ENCODE data around the gene CADM1.

The CADM1 gene

DNA sequence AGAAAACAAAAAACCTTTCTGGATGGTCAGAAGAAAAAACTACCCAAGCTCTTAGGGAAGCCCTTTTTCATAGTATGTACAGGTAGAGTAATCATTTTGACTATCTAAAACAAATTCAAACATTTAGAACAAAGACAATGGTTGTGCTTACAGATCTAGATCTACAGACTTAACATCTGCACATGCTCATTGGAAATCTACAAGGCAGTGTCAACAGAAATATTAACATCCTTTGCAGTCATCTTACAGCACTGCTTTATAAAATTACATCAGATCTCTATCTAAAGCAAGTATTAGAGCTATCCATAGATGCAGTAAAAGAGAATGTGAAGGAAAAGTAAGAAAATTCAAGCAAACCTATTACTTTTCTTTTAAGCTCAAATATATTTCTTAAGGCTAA is 110.3 kb downstream of the CADM1 start:
- no peak for DNase-seq

DNA sequence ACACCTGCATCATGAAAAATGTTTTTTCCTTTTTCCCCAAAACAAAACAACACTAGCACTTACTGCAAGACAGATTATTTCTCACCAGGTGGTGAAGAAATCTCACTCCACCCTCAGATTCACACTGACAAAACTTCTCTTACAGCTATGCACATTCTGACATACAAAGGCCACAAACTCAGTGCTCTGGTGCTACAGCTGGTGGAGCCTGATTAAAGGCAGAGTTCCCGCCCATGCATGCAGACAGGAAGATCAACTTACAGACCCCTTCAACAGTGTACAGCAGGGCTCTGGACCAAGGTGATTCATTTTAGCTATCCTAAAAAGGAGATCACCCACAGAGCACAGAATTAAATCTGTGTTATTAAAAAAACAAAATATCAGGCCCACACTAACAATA is 112.6 kb downstream of the CADM1 start:
- DNase-seq: no peak

DNA sequence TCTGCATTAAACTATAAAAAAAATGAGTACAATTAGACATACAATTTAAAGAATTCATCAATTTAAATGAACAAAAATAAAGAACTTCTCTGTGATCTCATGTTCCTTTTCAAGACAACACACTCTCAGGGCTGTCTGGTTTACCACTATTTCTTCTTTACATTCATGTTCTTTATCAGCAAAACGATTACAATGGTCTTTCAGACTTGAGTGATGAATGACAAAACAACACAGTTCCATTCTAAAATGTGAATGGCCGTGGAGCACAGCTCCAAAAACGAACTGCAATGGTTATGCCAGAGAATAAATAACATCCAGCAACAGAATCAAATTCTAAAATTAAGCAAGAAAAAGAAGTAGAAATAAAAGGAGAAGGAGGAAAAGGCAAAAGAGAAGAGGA is 113.1 kb downstream of the CADM1 start:
- no peak for DNase-seq

DNA sequence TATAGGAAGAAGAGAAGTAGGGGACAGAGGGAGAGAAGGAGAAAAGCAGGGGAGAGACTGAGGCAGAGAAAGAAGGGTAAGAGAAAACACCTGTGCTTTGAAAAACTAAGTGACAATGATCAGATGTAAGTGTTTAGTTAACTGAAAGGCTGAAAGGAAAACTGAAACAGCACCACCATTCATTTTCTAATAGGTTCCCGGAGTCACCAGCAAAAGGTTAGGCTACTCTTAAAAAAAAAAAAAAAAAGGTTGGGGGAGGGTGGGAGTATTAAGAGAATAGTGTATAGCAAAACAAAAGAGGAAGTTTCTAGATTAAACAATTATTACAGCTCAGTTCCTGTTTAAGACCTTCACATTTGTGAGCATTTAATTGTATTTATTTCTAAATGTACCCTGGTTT is 113.8 kb downstream of the CADM1 start:
- no peak for DNase-seq

DNA sequence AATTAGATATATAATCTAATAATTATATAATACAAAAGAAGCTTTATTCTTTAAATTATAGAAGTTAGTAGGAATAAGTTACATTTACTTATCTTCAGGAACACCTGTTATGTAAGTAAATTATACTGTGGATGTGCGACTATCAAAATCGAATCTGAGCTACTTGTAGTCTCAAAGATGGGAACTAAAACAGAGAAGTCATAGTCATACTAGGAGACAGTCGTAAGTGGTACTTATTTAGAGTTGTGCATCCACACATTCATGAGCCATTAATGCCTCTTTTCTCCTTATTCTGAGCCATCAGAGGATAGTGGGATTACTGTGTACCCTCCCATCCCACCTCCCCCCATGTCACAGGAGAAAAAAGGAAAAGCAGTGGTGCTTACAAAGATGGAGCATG is 114.4 kb downstream of the CADM1 start:
- DNase-seq: no peak

DNA sequence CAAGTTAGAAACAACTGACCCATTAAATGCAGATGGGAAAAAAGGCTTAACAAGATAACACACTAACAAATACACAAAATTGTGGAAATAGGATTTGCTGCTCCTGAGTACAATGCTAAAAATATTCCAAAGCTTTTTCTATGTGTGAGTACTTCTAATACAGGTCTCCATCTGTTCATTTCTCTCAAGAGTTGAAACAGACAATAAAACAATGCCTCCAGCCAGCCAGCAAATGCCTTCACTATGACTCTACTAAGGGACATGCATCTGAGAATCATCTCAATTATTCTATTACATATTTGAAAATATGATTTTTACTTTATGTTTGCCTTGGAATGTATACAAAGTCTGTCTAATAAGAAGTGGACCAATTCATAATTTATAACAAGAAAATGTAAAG is 119.0 kb downstream of the CADM1 start:
- DNase-seq: no peak

DNA sequence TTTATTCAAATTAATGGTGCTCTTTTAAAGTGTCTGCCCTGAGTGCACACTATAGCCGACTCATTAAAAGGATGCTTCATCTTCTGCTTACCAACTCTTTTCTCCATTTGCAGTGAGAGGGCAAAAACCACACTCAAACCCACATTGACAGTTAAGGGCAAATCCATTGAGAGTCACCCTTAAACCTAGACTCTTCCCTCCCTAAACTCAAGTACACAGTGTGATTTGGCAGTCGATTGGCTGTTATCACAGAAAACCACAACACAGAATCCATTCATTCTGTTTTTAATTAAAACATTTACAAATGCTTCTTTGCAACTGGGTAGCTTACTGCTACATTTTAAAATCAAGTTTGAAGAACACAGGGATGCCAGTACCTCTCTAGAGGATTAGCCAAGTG is 120.0 kb downstream of the CADM1 start:
- DNase-seq: no peak

DNA sequence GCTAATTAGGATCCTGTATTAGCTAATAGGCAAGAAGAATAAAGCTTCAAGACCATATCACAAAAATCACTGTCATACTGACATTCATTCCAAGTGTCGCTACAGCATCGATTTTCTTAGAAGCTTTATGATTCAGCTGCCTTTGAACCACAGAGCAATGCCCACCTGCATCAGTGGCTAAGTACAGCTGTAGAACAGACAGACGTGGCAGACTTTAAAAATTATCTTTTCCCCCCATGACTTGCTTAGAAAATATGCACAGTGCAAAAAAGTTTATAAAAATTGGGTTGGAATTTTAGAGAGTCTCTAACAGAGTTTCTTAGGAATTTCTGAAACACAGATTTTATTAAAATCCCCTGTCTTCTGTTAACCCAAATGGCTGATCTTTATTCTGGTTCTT is 120.8 kb downstream of the CADM1 start:
- no peak for DNase-seq

DNA sequence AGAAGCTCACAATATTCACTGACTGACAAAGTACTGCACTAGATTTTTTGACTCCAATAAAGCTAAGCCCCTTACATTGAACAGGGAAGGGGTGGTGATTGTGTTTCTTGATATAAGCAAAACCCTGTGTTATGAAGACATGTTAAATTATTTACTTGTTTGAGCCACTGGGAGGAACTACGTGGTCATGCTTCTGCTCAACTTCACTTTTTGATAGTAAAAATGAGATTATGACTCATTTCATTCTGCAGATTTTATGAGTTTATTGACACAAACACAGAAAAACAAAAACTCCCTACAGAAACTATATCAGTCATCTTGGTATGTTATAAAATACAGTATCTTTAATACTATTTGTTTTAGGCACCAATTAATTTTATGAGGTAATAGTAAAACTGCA is 124.7 kb downstream of the CADM1 start:
- no peak for DNase-seq

DNA sequence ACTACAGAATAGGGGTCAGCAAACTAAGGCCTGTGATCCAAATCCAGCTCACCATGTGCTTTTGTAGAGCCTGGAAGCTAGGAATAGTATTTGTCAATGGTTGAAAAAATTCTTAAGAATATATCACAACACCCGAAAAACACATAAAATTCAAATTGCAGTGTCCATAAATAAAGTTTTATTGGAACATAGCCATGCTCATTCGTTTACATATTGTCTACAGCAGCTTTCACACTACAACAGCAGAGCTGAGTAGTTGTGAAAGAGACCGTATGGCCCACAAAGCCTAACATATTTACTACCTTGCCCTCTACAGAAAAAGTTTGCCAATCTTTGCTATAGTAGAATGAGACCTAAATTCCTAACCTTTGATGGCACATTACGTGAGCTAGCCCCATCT is 125.7 kb downstream of the CADM1 start:
- DNase-seq: no peak

DNA sequence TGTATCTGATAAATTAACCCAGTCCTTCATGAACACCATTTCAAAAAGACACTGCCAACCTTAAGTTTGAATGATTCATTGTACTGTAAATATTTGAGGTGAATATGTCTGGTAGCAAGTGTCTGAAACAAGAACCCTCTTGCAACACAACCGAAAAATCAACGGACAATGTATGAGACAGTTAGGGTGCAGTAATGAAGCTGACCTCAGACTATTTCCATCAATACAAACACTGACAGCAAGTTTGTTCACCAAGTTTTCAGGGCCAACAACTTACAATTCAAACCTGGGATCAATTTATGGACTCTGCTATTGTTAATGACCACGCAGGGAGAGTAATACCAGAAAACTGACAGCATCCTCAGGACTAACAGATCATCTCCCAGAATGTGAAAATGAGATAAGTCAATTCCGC is 126.3 kb downstream of the CADM1 start:
- no peak for DNase-seq

DNA sequence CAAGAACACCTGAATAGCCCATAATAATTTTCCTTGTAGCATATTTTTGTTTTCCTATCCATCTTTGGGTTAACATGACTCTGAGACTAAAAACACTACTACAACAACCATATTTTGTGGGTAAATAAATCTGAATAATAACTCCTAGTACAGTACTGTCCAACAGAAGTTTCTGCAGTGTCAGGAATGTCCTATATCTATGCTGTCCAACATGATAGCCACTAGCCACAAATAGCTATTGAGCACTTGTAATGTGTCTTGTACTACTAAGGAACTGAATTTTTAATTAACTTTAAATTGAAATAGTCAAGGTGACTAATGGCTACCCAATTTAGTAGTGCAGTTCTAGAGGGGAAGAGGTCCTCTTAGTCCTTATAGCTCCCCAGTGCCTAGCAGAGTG is 135.6 kb downstream of the CADM1 start:
- no peak for DNase-seq

DNA sequence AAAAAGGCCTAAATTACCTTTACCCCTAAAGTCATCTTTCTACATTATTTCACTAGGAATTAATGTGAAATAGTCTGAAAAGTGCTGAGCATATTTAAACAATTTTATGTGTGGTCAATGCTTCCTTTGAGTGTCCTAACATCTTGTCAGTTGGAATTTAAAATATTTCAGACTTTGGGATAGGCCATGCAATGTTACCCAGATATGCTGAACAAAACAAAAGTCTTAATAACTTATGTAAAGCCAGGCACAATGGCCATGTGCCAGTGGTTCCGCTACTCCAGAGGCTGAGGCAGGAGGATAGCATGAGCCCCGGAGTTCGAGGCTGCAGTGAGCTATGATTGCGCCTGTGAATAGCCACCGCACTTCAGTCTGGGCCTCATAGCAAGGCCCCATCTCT is 137.4 kb downstream of the CADM1 start:
- DNase-seq: no peak

DNA sequence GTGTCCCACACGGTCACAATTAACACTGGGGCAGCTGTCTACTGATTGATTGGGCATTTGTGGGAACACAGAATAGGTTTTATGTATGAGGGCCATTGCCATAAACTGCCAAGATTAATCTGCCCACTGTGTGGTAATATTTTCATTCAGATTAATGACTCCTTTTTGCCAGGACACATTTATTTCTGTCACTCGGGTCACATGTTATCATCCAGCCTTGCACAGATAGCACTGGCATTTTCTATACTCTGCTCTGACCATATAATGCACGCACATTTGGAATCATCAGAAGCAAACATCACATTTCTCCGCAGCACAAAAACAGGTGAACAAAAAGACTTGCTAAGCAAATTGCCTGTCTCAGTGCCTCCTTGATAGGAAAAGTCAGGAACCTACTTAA is 138.3 kb downstream of the CADM1 start:
- no peak for DNase-seq

DNA sequence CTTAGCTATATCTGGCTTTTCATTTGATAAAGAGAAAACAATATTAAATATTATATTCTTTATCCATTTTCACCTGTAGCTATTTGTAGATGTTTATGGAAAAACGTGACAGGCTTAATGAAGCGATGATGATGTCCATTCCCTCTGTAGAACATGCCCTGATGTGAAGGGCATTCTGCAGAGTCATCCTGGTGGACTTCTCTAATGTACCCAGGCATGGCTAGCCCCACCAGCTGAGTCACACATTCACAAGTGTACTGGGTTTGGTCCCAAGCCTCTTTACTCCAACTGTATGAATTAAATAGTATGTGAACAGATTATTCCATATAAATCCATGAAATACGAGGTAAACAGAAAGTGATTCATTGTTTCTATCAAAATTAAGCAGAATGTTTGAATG is 139.3 kb downstream of the CADM1 start:
- DNase-seq: no peak

DNA sequence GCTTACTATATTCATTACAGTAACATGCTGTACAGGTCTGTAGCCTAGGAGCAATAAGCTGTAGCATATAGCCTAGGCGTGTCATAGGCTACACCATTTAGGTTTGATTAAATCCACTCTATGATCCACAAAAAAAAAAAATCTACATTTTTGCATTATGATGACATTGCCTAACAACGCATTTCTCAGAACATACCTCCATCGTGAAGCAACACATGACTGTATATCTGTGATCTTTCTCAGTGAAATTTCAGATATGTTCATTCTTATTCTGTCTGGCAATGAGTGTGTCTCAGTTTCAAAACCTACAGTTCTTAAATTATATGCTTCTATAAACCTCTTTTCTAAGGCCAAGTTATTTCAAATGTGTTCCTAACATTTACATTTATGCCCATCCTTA is 140.3 kb downstream of the CADM1 start:
- DNase-seq: no peak

DNA sequence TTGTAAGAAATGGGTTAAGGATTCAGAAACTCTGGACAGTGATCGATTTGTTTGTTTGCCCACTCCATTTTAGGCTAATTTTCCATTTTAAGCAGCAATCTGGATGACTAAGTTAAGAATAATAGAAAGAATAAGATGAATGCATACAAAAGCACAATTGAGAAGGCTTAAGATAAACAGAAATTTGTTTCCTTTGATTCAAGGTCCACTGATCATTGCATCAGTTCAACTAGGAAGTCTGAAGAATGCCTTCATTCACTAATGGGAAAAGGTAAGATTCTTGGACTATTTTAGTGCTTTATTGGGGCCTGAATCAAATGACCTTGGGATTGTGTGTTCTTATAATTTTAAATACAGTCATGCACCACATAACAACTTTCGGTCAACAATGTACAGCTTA is 140.8 kb downstream of the CADM1 start:
- DNase-seq: no peak

DNA sequence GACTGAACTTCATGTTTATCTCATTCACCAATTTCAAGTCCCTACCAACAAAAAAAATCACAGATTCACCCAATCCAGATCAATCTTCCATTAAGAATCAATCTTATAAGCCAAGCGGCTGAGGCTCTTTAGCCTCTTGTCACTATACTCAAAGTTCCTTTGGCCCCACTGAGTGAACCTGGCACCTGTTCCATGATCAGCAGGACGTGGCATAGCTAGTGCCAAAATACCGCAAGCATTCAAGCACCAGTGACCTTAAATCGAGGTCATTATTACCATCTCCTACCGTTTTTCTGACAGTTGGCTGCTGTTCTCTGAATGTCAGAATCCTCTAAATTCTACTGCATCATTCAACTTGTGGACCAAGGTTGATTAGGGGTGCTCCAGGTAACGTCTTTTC is 141.2 kb downstream of the CADM1 start:
- DNase-seq: no peak

DNA sequence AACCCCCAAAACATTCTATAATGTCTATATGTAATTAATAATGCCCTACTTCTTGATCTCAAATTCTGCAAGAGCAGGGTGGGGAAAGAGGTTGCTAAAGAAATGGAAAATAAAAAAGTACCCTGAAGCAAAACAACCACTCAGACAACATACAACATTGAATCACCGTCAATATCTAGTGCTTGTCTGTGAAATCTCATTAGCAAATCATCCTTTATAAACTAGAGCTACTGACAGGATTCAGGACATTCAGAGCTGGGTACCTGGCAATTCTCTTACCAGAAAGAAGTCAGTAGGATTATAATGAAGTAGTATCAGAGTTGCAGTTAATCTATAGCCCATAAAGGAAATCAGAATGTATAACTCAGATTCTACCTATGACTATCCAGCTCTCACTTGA is 143.2 kb downstream of the CADM1 start:
- DNase-seq: no peak

DNA sequence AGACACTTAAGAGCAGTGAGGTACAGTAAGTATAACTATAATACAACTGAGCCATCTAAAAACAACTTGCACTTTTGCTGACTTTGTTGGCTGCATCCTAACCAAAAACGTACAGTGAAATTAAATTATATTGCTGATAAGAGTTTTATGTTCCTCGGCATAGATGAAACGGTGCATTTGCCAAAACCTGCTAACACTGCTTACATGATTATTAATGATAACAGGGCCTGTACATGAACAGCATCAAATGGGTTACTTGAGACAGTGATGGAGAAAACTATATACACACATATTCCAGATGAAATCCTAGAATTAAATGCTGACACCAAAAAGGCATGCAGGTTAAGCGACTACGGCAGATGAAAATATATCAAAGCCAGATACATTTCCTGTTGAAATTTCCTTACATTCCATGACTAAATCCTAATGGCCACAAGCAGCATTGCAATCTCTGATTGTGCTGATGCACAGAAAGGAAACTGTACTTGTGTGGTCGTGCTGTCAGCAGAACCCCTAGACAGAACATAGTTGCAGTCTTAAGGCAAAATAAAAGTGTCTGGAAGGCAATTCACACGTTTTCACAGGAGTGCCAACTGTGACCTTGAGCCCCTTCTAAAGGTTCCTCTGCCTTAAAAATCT is 143.9 kb downstream of the CADM1 start:
- DNase-seq: no peak

DNA sequence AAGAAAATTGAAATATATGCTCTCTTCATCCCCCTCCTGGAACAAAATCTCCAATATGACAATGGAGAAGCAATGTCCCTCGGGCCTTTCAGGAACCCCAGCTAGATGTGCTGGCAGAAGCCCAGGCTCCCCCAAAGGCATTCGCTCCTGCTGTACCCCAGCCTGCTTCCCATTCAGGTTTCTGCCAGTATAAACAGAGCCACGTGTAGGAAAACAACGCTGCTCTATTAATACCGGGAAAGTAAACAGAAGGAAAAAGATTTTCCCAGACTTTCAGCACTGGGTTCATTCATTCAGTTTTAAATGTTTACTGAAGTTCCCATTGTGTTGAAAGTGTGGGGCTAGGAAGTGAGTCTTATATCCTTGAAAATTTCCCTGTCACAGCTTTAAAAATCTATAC is 147.1 kb downstream of the CADM1 start:
- DNase-seq: no peak

DNA sequence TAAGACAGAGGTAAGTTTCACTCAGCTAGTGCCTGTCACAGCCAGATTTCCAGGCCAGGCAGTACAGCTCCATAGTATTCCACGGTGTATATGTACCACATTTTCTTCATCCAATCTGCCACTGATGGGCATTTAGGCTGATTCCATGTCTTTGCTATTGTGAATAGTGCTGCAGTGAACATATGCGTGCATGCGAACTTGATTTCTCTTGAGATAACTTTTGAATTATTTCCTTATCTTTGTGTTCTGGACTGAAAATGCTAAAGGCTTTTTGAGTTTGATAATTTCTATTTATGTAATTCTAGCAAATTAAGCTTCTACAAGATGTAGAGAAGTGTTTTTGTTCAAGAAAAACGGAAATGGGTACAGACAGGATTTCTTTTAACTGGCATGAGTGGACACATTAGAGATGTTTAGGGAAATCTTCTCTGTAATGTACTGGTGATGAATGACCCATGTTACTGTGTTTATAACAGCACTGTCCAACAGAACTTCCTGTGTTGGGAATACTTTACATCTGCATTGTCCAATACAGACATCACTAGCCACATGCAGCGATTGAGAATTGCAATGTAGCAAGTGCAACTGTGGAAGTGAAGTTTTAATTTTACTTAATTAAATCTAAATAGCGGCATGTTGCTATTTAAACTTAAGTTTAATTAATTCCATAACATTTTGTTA is 151.3 kb downstream of the CADM1 start:
- no peak for DNase-seq

DNA sequence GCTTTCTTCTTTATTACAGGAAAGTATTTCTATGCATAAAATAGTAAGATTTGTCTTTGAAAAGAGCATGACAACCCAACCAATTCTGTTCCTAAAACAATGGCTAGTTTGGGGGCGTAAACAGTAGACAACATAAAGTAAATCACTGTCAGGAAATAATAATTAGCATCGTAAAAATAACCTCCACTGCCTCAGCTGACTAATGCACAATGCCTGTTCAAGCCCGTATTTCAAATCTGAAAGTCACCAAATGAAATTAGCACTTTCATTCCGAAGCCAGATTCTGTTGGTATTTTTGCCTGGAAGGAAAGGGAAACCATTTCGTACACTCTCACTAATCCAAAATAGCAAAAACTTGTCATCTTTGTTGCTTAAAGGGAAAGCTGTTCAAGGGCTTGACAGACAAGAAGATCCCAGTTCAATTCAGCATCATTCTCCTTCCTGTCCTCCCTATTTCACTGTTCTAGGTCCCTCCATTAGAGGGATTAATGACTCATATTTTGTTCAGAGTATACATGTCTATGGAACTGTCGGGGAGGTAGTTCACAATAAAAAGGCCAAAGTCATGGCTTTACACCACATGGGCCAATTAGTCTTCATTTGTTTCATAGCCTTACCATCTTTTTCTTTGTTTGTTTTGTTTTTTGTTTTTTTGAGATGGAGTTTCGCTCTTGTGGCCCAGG is 154.7 kb downstream of the CADM1 start:
- DNase-seq: no peak

DNA sequence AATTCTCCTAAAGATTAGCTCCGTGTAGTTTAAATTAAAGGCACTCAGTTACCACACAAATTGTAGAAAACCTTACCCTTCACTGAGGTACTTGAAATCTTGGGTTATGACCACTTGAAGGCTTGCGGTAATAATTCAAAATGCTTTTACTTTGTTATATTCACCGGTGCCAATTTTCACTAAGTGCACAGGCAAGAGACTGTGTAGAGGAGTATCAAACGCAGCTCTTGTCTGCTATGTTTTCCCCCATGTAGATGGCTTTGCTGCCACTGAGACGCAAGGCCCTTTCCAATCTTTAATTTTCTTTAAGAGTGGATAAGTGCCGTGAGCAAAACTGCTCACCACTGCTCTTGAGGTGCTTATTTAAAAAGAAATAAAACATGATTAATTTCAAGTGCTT is 155.8 kb downstream of the CADM1 start:
- DNase-seq: no peak

DNA sequence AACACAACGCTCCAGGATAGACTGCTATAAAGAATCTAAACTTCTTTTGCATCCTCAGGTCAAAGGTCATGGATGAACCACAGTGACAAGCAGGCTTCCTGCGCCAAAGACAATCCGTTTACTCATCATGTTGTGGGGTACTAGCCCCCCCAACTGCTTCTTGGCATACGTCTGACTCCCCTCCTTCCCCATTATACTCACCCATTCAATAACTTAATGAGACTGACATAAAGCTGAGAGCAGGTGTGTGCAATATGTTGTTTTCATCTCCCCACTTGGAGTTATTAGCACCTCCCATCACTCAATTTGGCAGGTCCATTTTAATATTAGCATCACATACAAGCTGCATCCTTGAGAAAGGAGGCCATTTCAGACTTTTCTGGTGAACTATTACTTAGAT is 157.1 kb downstream of the CADM1 start:
- DNase-seq: no peak

Measured in activated CD4-positive, alpha-beta T cell treated with anti-CD3 and anti-CD28 coated beads for 1 hour (primary cell).